Effector memory CD8-positive, alpha-beta T cell (primary cell): ENCODE data around the gene DGKZ.
A peak's percentile ranks its signal among the peaks of the same experiment; 100 is the strongest.

ENCODE experiments used
- ATAC-seq: fragments of 150-1000 bp; cut with Tn5 transposase; replicated peaks from 2 replicates; pipeline ENCODE4 v1.10.0; 2021; ENCODE audit warnings: mild to moderate bottlenecking, moderate library complexity
- DNase-seq, 3 experiments: peaks; one replicate each; pipeline ENCODE4 v3.0.0; 2021
- H3K27ac Mint-ChIP-seq, 2 donors: one replicate each; pipeline ENCODE4 v1.8.0; 2022; ENCODE audit warnings: mild to moderate bottlenecking in 2 of 2, mixed read lengths in 2 of 2, moderate library complexity in 2 of 2
- H3K27me3 Mint-ChIP-seq, 2 donors: one replicate each; pipeline ENCODE4 v1.8.0; 2022; ENCODE audit warnings: mixed read lengths in 2 of 2
- H3K36me3 Mint-ChIP-seq: one replicate; pipeline ENCODE4 v1.8.0; 2022; ENCODE audit warnings: mild to moderate bottlenecking, moderate library complexity, mixed read lengths; ENCODE audit not compliant: insufficient read depth
- H3K4me1 Mint-ChIP-seq, 2 donors: one replicate each; pipeline ENCODE4 v1.8.0; 2022; ENCODE audit warnings: low read depth in 2 of 2, mixed read lengths in 2 of 2
- H3K4me3 Mint-ChIP-seq, 2 donors: one replicate each; pipeline ENCODE4 v1.8.0; 2022; ENCODE audit warnings: mild to moderate bottlenecking in 2 of 2, mixed read lengths in 2 of 2, moderate library complexity in 2 of 2
- H3K9me3 Mint-ChIP-seq, 2 donors: one replicate each; pipeline ENCODE4 v1.8.0; 2022; ENCODE audit warnings: mixed read lengths in 2 of 2

Gene DGKZ

GRCh38 chr11:46386674-46387073 is 39.4 kb downstream of the DGKZ start:
- no peak overlapping the region for H3K27ac Mint-ChIP-seq
- no peak overlapping the region for H3K4me3 Mint-ChIP-seq
- H3K27me3 Mint-ChIP-seq: peaks cover 57 to 92% of the 10 kb centered on the region in 2 donors
- peaks cover 15% of the 10 kb centered on the region for H3K36me3 Mint-ChIP-seq
- no peak for ATAC-seq
- DNase-seq: no peak
- no peaks in the 10 kb centered on the region for H3K9me3 Mint-ChIP-seq
- H3K4me1 Mint-ChIP-seq: peaks cover 14 to 22% of the 10 kb centered on the region in 2 donors

- H3K9me3 Mint-ChIP-seq: no peaks in the 10 kb centered on the region
- ATAC-seq (no peak), DNase-seq (no peak)
- H3K4me1 Mint-ChIP-seq: peaks cover 10 to 18% of the 10 kb centered on the region in 2 donors
- no peak overlapping the region for H3K27ac Mint-ChIP-seq
- no peak overlapping the region for H3K4me3 Mint-ChIP-seq
- H3K36me3 Mint-ChIP-seq: peaks cover 16% of the 10 kb centered on the region
- peaks cover 54 to 86% of the 10 kb centered on the region in 2 donors for H3K27me3 Mint-ChIP-seq
Measured at GRCh38 chr11:46387456-46387855, 40.2 kb downstream of the DGKZ start.

DNA sequence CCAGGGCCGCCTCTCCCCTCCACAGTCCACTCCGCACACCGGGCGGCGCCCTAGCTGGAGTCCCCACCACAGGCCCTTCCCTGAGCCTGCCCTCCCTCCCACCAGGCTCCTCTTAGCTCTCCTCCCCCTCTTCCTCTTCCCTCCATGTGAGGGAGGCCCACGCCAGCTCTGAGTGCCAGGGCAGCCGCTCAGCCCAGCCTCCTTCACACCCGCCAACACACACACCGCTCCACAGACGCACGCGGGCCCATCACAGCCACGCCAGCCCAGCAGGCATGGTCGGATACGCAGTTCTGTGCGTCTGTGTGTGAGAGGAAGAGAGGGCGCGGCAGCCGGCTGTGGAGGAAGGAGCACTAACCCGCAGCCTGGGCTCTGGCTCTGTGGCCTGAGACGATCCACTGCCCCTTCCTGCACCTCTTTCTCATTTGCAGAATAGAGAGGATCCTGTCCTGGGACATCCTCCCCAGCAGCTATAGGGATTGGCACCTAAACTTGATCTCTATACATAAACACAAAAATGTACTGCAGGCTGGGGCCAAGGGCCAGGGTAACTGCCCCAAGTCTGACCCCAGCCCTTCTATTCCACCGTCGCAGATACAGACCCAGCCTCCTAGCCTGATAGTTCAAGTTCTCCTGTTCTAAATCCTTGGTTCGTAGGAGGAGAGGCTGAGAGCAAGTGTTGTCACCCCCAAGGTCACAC is 40.8 kb downstream of the DGKZ start:
- no peak overlapping the region for H3K27ac Mint-ChIP-seq
- H3K9me3 Mint-ChIP-seq: peaks cover 0 to 1% of the 10 kb centered on the region in 2 donors
- DNase-seq: no peak

DNA sequence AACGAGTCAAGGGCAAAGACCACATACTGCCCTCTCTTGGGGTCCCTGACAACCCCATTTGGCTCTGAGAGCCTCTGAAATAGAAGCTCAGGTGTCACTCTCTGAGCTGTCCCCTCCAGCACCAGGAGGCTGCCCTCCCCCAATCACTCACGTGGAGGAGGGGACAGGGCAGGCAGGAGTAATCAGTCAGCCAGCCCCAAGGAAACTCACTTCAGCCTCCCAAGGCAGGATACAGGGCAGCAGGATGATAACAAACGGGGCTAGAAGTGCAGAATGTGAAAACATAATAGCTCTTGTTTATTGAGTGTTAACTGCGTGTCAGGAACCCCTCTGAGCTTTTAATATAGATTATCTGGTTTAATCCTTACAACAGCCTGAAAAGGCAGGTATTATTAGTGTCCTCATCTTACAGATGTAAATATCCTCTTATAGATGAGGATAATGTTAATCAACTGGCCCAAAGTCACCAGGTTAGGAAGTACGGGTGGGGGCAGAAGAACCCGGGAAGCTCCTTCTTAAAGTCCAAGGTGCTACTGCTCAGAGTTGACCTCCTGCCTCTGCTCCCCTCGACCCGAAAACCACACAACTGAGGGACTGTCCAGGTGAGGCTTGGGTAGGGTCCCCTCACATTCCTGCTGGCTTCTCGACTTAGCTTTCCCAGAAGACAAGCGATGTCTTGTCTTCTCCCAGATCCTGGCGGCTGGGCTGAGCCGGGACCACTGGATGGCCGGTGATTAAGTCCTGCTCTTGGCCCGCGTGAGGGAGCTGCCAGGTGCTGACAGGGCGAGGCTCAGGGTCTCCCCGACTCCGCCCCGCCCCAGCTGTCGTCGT is 41.6 kb downstream of the DGKZ start:
- Mint-ChIP-seq H3K4me3 (peak overlapping the region; percentile 48 to 60), H3K36me3 (peaks cover 20% of the 10 kb centered on the region), H3K9me3 (peaks cover 0 to 1% of the 10 kb centered on the region in 2 donors), H3K27ac (no peak overlapping the region), H3K4me1 (peaks cover 20 to 24% of the 10 kb centered on the region in 2 donors), H3K27me3 (peaks cover 63 to 88% of the 10 kb centered on the region in 2 donors)
- no peak for ATAC-seq
- no peak for DNase-seq

More for the DNA sequence above, 40.8 kb downstream of the DGKZ start:
- peak; percentile 13 for ATAC-seq
- peaks cover 16 to 24% of the 10 kb centered on the region in 2 donors for H3K4me1 Mint-ChIP-seq
- H3K4me3 Mint-ChIP-seq: peak overlapping the region in 1 of 2 donors; percentile 60
- peaks cover 60 to 90% of the 10 kb centered on the region in 2 donors for H3K27me3 Mint-ChIP-seq
- H3K36me3 Mint-ChIP-seq: peaks cover 22% of the 10 kb centered on the region

GRCh38 chr11:46389450-46390330 is 42.4 kb downstream of the DGKZ start:
- peaks cover 19% of the 10 kb centered on the region for H3K36me3 Mint-ChIP-seq
- H3K27ac Mint-ChIP-seq: no peak overlapping the region
- DNase-seq: no peak
- H3K4me3 Mint-ChIP-seq: peak overlapping the region; percentile 48 to 60
- peaks cover 63 to 79% of the 10 kb centered on the region in 2 donors for H3K27me3 Mint-ChIP-seq
- ATAC-seq: peak; percentile 24
- H3K4me1 Mint-ChIP-seq: peaks cover 20 to 24% of the 10 kb centered on the region in 2 donors
- H3K9me3 Mint-ChIP-seq: peaks cover 0 to 1% of the 10 kb centered on the region in 2 donors

DNA sequence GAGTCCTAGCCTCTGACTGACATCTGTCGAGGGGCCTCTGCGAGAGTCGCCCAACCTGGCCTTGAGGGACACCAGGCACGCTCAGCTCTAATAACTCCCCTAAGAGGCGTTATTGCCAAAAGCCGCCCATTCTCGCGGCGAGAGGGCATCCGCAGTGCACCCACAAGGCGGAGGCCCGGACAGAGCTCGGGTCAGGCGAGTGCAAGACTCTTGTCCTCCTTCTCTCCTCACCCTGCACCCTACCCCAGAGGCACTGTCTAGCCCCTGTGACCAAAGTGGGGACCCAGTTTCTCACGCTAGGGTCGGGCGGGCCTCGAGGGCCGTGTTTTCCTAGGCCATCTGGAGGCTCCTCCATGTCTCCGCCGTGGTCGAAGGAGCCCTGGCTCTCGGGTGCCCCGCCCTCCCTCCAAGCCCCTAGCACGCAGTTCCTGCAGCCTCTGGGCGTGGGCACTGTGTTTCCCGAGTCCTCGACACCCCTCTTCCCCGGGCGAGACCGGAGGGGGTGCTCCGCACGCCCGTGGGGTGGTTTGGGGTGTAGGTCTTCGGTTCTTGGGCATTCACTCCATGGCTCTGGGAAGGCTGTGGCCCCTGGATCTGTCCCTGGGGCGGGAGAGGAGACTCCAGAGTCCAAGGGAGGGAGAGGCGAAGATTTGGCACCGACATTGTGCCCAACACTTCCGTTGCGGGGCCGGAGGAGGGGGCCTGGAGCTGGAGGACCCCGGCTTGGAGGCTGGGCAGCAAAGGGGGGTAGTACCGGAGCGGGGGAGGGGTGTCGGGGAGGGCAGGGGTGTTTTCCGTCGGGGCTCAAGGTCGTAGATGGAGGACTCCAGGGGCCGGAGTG is 43.3 kb downstream of the DGKZ start:
- ATAC-seq (no peak), DNase-seq (no peak)
- Mint-ChIP-seq H3K4me3 (peak overlapping the region; percentile 60 to 63), H3K27ac (no peak overlapping the region), H3K27me3 (peaks cover 58 to 71% of the 10 kb centered on the region in 2 donors), H3K9me3 (peaks cover 0 to 1% of the 10 kb centered on the region in 2 donors), H3K36me3 (peaks cover 16% of the 10 kb centered on the region), H3K4me1 (peaks cover 20 to 24% of the 10 kb centered on the region in 2 donors)

GRCh38 chr11:46391186-46391577 is 43.9 kb downstream of the DGKZ start:
- ATAC-seq: no peak
- no peak overlapping the region for H3K27ac Mint-ChIP-seq
- DNase-seq: no peak
- peak overlapping the region; percentile 60 to 63 for H3K4me3 Mint-ChIP-seq
- peaks cover 0 to 1% of the 10 kb centered on the region in 2 donors for H3K9me3 Mint-ChIP-seq
- peaks cover 21% of the 10 kb centered on the region for H3K36me3 Mint-ChIP-seq
- H3K4me1 Mint-ChIP-seq: peaks cover 20 to 24% of the 10 kb centered on the region in 2 donors
- peaks cover 52 to 64% of the 10 kb centered on the region in 2 donors for H3K27me3 Mint-ChIP-seq

DNA sequence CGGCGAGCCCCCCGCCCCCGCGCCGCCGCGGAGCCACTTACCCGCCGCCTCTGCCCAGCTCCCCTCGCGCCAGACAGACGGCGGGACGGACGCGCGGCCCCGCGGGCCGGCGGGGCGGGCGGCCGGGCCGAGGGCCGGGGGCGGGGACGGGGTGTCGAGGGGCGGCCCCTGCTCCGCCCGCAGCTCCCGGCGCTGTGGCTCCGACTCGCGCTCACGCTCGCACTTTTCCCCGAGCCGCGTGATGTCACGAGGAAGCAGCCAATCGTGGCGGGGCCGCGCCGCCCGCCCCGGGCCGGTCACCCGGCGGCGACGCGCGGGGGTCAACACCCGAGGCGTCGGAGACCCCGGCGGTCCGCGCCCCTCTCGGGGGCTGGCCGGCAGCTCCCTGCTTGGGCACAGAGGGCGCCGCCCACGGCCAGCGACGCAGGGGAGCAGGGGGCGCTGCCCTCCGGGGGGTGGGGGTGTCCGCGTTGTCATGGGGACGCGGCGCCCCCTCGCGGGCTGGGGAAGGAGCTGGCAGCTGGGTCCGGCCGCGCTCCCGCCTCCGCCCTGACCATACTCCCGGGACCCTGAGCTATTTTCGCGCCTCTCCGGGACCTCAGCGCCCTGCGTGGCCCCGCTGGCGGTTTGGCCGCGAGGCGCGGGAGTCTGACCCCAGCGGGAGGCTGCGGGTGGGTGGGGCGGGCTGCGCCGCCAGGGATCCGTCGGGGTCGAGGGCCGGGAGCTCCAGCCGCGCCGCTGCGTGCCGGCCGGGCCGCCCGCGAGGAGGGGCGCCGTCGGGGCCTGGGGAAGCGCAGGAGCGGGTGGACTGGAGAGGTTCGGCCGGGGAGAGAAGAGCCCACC is 44.5 kb downstream of the DGKZ start, which contains the start of gene CHRM4:
Gene CHRM4, minus strand, starts transcription at position 199 of the 843 bp plus-strand sequence. CDS start 5,219 bp downstream, outside the sequence.
- H3K36me3 Mint-ChIP-seq: peaks cover 24% of the 10 kb centered on the region
- H3K4me1 Mint-ChIP-seq: peaks cover 20 to 24% of the 10 kb centered on the region in 2 donors
- DNase-seq (no peak), ATAC-seq (no peak)
- H3K27ac Mint-ChIP-seq: peak within 1 kb of the TSS in 1 of 2 donors; percentile 84
- peaks cover 0 to 1% of the 10 kb centered on the region in 2 donors for H3K9me3 Mint-ChIP-seq
- peaks cover 45 to 58% of the 10 kb centered on the region in 2 donors for H3K27me3 Mint-ChIP-seq
- H3K4me3 Mint-ChIP-seq: peak within 1 kb of the TSS; percentile 71 to 77

DNA sequence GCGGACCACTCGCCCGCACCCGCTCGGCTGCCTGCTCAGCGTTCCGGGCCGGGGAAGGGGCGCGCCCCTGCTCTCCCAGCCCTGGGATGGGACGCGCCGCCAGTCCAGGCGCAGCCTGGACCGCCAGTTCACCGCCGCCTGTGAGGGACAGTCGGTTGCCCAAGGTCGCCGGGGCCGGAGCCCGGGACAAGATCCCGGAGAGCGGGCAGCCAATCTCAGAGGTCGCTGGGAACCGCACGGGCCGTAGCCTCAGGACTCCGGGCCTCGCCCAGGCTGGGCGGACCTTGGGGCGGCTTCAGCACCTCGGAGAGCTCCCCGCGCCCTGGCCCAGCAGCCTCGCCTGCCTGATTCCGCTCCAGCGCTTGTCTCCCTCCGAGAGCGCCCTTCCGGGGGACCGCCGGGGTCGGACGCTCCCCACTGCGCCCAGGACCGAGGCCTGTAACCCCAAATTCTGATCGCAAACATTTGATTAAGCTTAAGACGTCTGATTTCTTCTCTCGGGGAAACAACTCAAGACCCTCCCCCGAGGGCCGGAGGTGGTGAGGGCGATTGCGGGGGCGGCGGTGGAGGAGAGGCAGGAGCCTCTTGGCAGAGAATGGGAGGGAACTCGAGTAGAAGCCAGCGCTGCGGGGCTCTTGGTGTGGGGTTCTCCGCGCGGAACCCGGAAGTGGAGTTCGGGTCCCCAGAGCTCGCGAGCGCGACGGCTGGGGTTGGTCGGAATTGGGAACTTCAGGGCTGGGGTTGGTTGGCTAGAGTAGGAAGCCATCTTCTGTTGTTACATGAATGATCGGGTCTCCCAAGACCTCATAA is 45.4 kb downstream of the DGKZ start:
- Mint-ChIP-seq H3K4me1 (peaks cover 20 to 23% of the 10 kb centered on the region in 2 donors), H3K4me3 (peak overlapping the region; percentile 71 to 77), H3K27ac (peak overlapping the region; percentile 16 to 84), H3K9me3 (peaks cover 0 to 1% of the 10 kb centered on the region in 2 donors), H3K27me3 (peaks cover 37 to 50% of the 10 kb centered on the region in 2 donors), H3K36me3 (peaks cover 27% of the 10 kb centered on the region)
- ATAC-seq (peak; percentile 89), DNase-seq (peak; percentile 73 to 78 (median 77))

DNA sequence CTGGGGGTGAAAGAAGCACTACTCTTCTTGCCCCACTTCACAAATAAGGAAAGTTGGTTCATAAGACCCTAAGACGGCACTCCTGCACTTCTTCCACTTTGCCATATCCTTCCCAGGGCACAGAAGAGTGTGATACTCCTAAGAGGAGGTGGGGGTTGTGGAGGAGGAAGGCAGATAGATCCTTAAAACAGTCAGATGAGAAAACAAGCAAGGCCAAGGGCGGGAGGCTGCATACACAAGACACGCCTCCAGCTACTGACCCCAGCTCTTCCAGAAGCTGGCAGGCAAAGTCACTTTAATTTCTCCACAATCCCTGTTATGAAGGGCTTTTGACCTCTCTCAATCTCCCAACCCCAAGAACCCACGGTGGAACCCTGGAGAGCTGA is 46.0 kb downstream of the DGKZ start:
- Mint-ChIP-seq H3K4me1 (peaks cover 16 to 19% of the 10 kb centered on the region in 2 donors), H3K27ac (peak overlapping the region; percentile 16 to 84)

GRCh38 chr11:46393759-46394158 is 46.5 kb downstream of the DGKZ start:
- Mint-ChIP-seq H3K9me3 (peaks cover 0 to 1% of the 10 kb centered on the region in 2 donors), H3K36me3 (peaks cover 27% of the 10 kb centered on the region), H3K27me3 (peaks cover 26 to 39% of the 10 kb centered on the region in 2 donors), H3K4me1 (peaks cover 15% of the 10 kb centered on the region in 2 donors), H3K4me3 (no peak overlapping the region), H3K27ac (no peak overlapping the region)
- ATAC-seq: no peak
- DNase-seq: no peak

More for the DNA sequence above, 46.0 kb downstream of the DGKZ start:
- Mint-ChIP-seq H3K9me3 (peaks cover 0 to 1% of the 10 kb centered on the region in 2 donors), H3K4me3 (peak overlapping the region; percentile 71 to 77), H3K27me3 (peaks cover 31 to 44% of the 10 kb centered on the region in 2 donors), H3K36me3 (peaks cover 27% of the 10 kb centered on the region)
- no peak for ATAC-seq
- DNase-seq: no peak
